Trophoblast cell (in vitro differentiated cells and primary cell): ENCODE measurements around the gene ABLIM3.
A peak's percentile ranks its signal among the peaks of the same experiment; 100 is the strongest.

Experiments
- DNase-seq, 2 donors: peaks; one replicate each; pipeline ENCODE4 v3.0.0-alpha.2; 2016
- H2AFZ ChIP-seq: 2 replicates; pipeline ENCODE4 v1.6.1; 2013; ENCODE audit warnings: low read length, moderate library complexity, mild to moderate bottlenecking; ENCODE audit not compliant: insufficient read depth, poor library complexity
- H2AK5ac ChIP-seq: 2 replicates; pipeline ENCODE4 v1.6.1; 2013; ENCODE audit warnings: mild to moderate bottlenecking, low read length
- H2BK120ac ChIP-seq: 2 replicates; pipeline ENCODE4 v1.6.1; 2013; ENCODE audit warnings: low read length, mild to moderate bottlenecking, moderate library complexity; ENCODE audit not compliant: insufficient read depth, poor library complexity
- H2BK12ac ChIP-seq: 2 replicates; pipeline ENCODE4 v1.6.1; 2013; ENCODE audit warnings: mild to moderate bottlenecking, low read length, moderate library complexity
- H2BK5ac ChIP-seq: 2 replicates; pipeline ENCODE4 v1.6.1; 2013; ENCODE audit warnings: low read length, low read depth, moderate library complexity, mild to moderate bottlenecking; ENCODE audit not compliant: poor library complexity
- H3K14ac ChIP-seq: 2 replicates; pipeline ENCODE4 v1.6.1; 2013; ENCODE audit warnings: mild to moderate bottlenecking, low read length
- H3K18ac ChIP-seq: 2 replicates; pipeline ENCODE4 v1.6.1; 2013; ENCODE audit warnings: mild to moderate bottlenecking, low read length
- H3K23ac ChIP-seq: 2 replicates; pipeline ENCODE4 v1.6.1; 2013; ENCODE audit warnings: low read length
- H3K27ac ChIP-seq: 2 replicates; pipeline ENCODE4 v1.5.1; 2013; ENCODE audit warnings: low read depth, mild to moderate bottlenecking, inconsistent platforms, low read length, moderate library complexity
- H3K27me3 ChIP-seq: 2 replicates; pipeline ENCODE4 v1.6.1; 2013; ENCODE audit warnings: inconsistent platforms, mild to moderate bottlenecking, low read length, moderate library complexity; ENCODE audit not compliant: insufficient read depth
- H3K36me3 ChIP-seq, 2 experiments: 1 replicate in 1 of 2; 2 replicates in 1 of 2; pipeline ENCODE4 v1.6.1; 2013; ENCODE audit warnings: low read length in 2 of 2, mild to moderate bottlenecking in 2 of 2, moderate library complexity in 1 of 2; ENCODE audit not compliant: insufficient read depth in 2 of 2, control insufficient read depth in 1 of 2
- H3K4ac ChIP-seq: 2 replicates; pipeline ENCODE4 v1.6.1; 2013; ENCODE audit warnings: low read depth, mild to moderate bottlenecking, low read length, moderate library complexity
- H3K4me1 ChIP-seq, 2 experiments: 1 replicate in 1 of 2; 2 replicates in 1 of 2; pipeline ENCODE4 v1.6.1; 2013; ENCODE audit warnings: low read length in 2 of 2, mild to moderate bottlenecking in 2 of 2, moderate library complexity in 1 of 2; ENCODE audit not compliant: insufficient read depth in 2 of 2, control insufficient read depth in 1 of 2
- H3K4me2 ChIP-seq: 2 replicates; pipeline ENCODE4 v1.6.1; 2013; ENCODE audit warnings: inconsistent platforms, mild to moderate bottlenecking, low read length, moderate library complexity
- H3K4me3 ChIP-seq: 2 replicates; pipeline ENCODE4 v1.5.1; 2013; ENCODE audit warnings: mild to moderate bottlenecking, low read depth, low read length, inconsistent platforms
- H3K79me1 ChIP-seq: one replicate; pipeline ENCODE4 v1.6.1; 2013; ENCODE audit warnings: low read length
- H3K79me2 ChIP-seq: 2 replicates; pipeline ENCODE4 v1.6.1; 2013; ENCODE audit warnings: low read length, mild to moderate bottlenecking; ENCODE audit not compliant: control insufficient read depth, insufficient read depth, poor library complexity
- H3K9ac ChIP-seq: 2 replicates; pipeline ENCODE4 v1.6.1; 2013; ENCODE audit warnings: mild to moderate bottlenecking, low read length
- H3K9me3 ChIP-seq: 2 replicates; pipeline ENCODE4 v1.6.1; 2013; ENCODE audit warnings: low read depth, mild to moderate bottlenecking, control low read depth, inconsistent platforms, low read length; ENCODE audit not compliant: insufficient read depth
- H4K12ac ChIP-seq: 2 replicates; pipeline ENCODE4 v1.6.1; 2013; ENCODE audit warnings: low read depth, mild to moderate bottlenecking, low read length, moderate library complexity
- H4K8ac ChIP-seq: 2 replicates; pipeline ENCODE4 v1.6.1; 2013; ENCODE audit warnings: low read depth, mild to moderate bottlenecking, low read length, moderate library complexity
- H4K91ac ChIP-seq: one replicate; pipeline ENCODE4 v1.6.1; 2013; ENCODE audit warnings: low read depth, mild to moderate bottlenecking, low read length, moderate library complexity
- WGBS: extraction: QIAGEN DNeasy Blood & Tissue Kit; methylation state at CpG from one replicate; pipeline ENCODE4 v1.1.7; 2013; ENCODE audit warnings: missing lambda C conversion rate; ENCODE audit not compliant: insufficient read length, insufficient coverage; ENCODE audit errors: extremely low coverage; 5-methylcytosine and 5-hydroxymethylcytosine counted together

Gene ABLIM3

GRCh38 chr5:149123211-149123610, 18.1 kb upstream of the ABLIM3 start:
- no peak overlapping the region for H2BK5ac ChIP-seq
- no peak overlapping the region for H3K4me3 ChIP-seq
- H3K4me1 ChIP-seq = peaks cover 7 to 15% of the 10 kb centered on the region in 2 experiments
- no peaks in the 10 kb centered on the region for H3K79me2 ChIP-seq
- no peaks in the 10 kb centered on the region for H3K36me3 ChIP-seq
- H2AFZ ChIP-seq = no peak overlapping the region
- H4K12ac ChIP-seq = no peak overlapping the region
- H3K4me2 ChIP-seq = no peak overlapping the region
- H3K27me3 ChIP-seq = no peaks in the 10 kb centered on the region
- H3K79me1 ChIP-seq = peaks cover 2% of the 10 kb centered on the region
- H3K9ac ChIP-seq = no peak overlapping the region
- H3K14ac ChIP-seq = no peak overlapping the region
- H3K23ac ChIP-seq = no peak overlapping the region
- DNase-seq = no peak
- no peak overlapping the region for H3K4ac ChIP-seq
- no peak overlapping the region for H2BK12ac ChIP-seq
- no peak overlapping the region for H4K8ac ChIP-seq
- no peak overlapping the region for H4K91ac ChIP-seq
- no peak overlapping the region for H2BK120ac ChIP-seq
- H3K27ac ChIP-seq = no peak overlapping the region
- no peak overlapping the region for H2AK5ac ChIP-seq
- H3K18ac ChIP-seq = no peak overlapping the region
- H3K9me3 ChIP-seq = peaks cover 2% of the 10 kb centered on the region
- WGBS = no CpG with 5 or more reads among the region's 9 CpGs

- Histone ChIP-seq H3K23ac (no peak overlapping the region), H4K8ac (no peak overlapping the region), H3K18ac (no peak overlapping the region), H3K9me3 (peaks cover 2% of the 10 kb centered on the region), H3K4me2 (peak overlapping the region; percentile 67), H2AFZ (no peak overlapping the region), H3K79me1 (peaks cover 8% of the 10 kb centered on the region), H2BK12ac (peak overlapping the region; percentile 11), H3K4me3 (no peak overlapping the region), H2AK5ac (no peak overlapping the region), H3K79me2 (peaks cover 2% of the 10 kb centered on the region), H3K4ac (no peak overlapping the region), H3K4me1 (peaks cover 13 to 25% of the 10 kb centered on the region in 2 experiments), H3K27me3 (no peaks in the 10 kb centered on the region), H3K9ac (no peak overlapping the region), H4K12ac (no peak overlapping the region), H2BK5ac (peak overlapping the region; percentile 10), H3K14ac (no peak overlapping the region), H3K36me3 (no peaks in the 10 kb centered on the region), H4K91ac (peak overlapping the region; percentile 36), H3K27ac (peak overlapping the region; percentile 83), H2BK120ac (no peak overlapping the region)
- no CpG with 5 or more reads among the region's 12 CpGs for WGBS
- DNase-seq = peak; percentile 84 to 90
Observed at GRCh38 chr5:149125386-149125891, 15.9 kb upstream of the ABLIM3 start.

GRCh38 chr5:149126906-149127305, 14.4 kb upstream of the ABLIM3 start:
- H3K4ac ChIP-seq = no peak overlapping the region
- no peak overlapping the region for H2AK5ac ChIP-seq
- no peak overlapping the region for H3K4me3 ChIP-seq
- H2BK12ac ChIP-seq = no peak overlapping the region
- no peak overlapping the region for H4K91ac ChIP-seq
- peak; percentile 77 to 82 for DNase-seq
- H3K4me1 ChIP-seq = peaks cover 15 to 27% of the 10 kb centered on the region in 2 experiments
- H4K12ac ChIP-seq = no peak overlapping the region
- H2AFZ ChIP-seq = no peak overlapping the region
- no peak overlapping the region for H2BK5ac ChIP-seq
- H3K23ac ChIP-seq = no peak overlapping the region
- no peak overlapping the region for H2BK120ac ChIP-seq
- no peak overlapping the region for H4K8ac ChIP-seq
- no CpG with 5 or more reads among the region's 6 CpGs for WGBS
- peaks cover 2% of the 10 kb centered on the region for H3K9me3 ChIP-seq
- no peaks in the 10 kb centered on the region for H3K36me3 ChIP-seq
- no peak overlapping the region for H3K27ac ChIP-seq
- H3K27me3 ChIP-seq = no peaks in the 10 kb centered on the region
- no peak overlapping the region for H3K18ac ChIP-seq
- no peak overlapping the region for H3K9ac ChIP-seq
- H3K14ac ChIP-seq = no peak overlapping the region
- H3K4me2 ChIP-seq = no peak overlapping the region
- H3K79me1 ChIP-seq = peaks cover 10% of the 10 kb centered on the region
- peaks cover 2% of the 10 kb centered on the region for H3K79me2 ChIP-seq

- no peak overlapping the region for H3K23ac ChIP-seq
- no peak overlapping the region for H2AFZ ChIP-seq
- H3K79me1 ChIP-seq = peaks cover 10% of the 10 kb centered on the region
- no peak overlapping the region for H3K4me2 ChIP-seq
- H2BK120ac ChIP-seq = no peak overlapping the region
- peaks cover 2% of the 10 kb centered on the region for H3K9me3 ChIP-seq
- no peaks in the 10 kb centered on the region for H3K36me3 ChIP-seq
- no CpG with 5 or more reads among the region's 3 CpGs for WGBS
- H2BK5ac ChIP-seq = no peak overlapping the region
- H3K4ac ChIP-seq = no peak overlapping the region
- H3K14ac ChIP-seq = no peak overlapping the region
- H4K8ac ChIP-seq = no peak overlapping the region
- H2BK12ac ChIP-seq = no peak overlapping the region
- H2AK5ac ChIP-seq = no peak overlapping the region
- no peak overlapping the region for H4K12ac ChIP-seq
- H3K79me2 ChIP-seq = peaks cover 2% of the 10 kb centered on the region
- DNase-seq = peak; percentile 59 to 83
- peaks cover 15 to 27% of the 10 kb centered on the region in 2 experiments for H3K4me1 ChIP-seq
- peak overlapping the region; percentile 20 for H3K27ac ChIP-seq
- H3K9ac ChIP-seq = no peak overlapping the region
- H3K4me3 ChIP-seq = no peak overlapping the region
- no peak overlapping the region for H3K18ac ChIP-seq
- no peaks in the 10 kb centered on the region for H3K27me3 ChIP-seq
- no peak overlapping the region for H4K91ac ChIP-seq
Observed at GRCh38 chr5:149127394-149127955, 13.8 kb upstream of the ABLIM3 start.
